GM18499 (cell line): ENCODE data around the gene GASK1A.

Experiments used
- ATAC-seq: cut with Tn5 transposase; IDR thresholded peaks from one replicate; pipeline ENCODE4 v1.9.1; 2021; ENCODE audit warnings: moderate number of reproducible peaks; ENCODE audit not compliant: insufficient read depth, unreplicated experiment

Gene GASK1A

GRCh38 chr3:43011638-43012037 is 32.5 kb downstream of the GASK1A start:
- no peak for ATAC-seq

DNA sequence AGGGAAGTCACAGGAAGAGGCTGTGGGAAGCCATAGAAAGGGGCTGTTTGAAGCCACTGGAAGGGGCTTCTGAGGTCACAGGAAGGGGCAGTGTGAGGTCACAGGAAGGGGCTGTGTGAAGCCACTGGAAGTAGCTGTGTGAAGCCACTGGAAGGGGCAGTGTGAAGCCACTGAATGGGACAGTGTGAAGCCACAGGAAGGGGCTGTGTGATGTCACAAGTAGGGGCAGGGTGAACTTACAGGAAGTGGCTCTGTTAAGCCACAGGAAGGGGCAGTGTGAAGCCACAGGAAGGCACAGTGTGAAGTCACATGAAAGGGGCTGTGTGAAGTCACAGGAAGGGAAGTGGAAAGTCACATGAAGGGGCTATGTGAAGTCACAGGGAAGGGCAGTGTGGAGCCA is 33.1 kb downstream of the GASK1A start:
- no peak for ATAC-seq

- ATAC-seq = no peak
These were observed 34.1 kb downstream of the GASK1A start for GRCh38 chr3:43013256-43013655.

- ATAC-seq = no peak
These were observed 34.6 kb downstream of the GASK1A start for GRCh38 chr3:43013743-43014155.

GRCh38 chr3:43014241-43014640 is 35.1 kb downstream of the GASK1A start:
- ATAC-seq = no peak

DNA sequence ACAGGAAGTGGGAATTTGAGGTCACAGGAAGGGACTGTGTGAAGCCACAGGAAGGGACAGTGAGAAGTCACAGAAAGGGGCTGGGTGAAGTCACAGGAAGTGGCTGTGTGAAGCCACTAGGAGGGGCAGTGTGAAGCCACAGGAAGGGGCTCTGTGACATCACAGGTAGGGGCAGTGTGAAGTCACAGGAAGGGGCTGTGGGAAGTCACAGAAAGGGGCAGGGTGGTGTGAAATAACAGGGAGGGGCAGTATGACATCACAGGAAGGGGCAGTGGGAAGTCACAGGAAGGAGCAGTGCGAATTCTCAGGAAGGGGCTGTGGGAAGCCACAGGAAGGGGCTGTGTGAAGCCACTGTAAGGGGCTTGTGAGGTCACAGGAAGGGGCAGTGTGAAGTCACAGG is 35.8 kb downstream of the GASK1A start:
- ATAC-seq = no peak

- no peak for ATAC-seq
These were observed 36.5 kb downstream of the GASK1A start for GRCh38 chr3:43015572-43015971.

DNA sequence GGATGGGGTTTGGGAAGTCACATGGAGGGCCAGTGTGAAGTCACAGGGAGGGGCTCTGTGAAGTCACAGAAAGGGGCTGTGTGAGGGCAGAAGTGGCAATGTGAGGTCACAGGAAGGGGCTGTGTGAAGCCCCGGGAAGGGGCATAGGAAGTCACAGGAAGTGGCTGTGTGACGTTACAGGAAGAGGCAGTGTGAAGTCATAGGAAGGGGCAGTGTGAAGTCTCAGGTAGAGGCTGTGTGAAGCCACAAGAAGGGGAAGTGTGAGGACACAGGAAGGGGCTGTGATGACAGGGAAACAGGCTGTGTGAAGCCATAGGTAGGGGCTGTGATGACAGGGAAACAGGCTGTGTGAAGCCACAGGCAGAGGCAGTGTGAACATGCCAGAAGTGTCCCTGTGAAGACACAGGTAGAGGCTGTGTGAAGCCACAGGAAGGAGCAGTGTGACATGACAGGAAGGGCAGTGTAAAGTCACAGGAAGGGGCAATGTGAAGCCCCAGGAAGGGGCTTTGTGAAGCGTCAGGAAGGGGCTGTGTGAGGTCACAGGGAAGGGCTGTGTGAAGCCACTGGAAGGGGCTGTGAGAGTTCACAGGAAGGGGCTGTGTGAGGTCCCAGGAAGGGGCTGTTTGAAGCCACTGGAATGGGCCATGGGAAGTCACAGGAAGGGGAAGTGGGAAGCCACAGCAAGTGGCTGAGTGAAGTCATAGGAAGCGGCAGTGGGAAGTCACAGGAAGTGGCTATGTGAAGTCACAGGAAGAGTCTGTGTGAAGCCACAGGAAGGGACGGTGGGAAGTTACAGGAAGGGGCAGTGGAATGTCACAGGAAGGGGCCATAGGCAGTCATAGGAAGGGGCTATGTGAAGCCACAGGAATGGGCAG is 37.1 kb downstream of the GASK1A start:
- ATAC-seq = no peak

- ATAC-seq = no peak
These were observed 37.9 kb downstream of the GASK1A start for GRCh38 chr3:43017004-43017403.

- ATAC-seq = no peak
These were observed 38.6 kb downstream of the GASK1A start for GRCh38 chr3:43017593-43018195.

DNA sequence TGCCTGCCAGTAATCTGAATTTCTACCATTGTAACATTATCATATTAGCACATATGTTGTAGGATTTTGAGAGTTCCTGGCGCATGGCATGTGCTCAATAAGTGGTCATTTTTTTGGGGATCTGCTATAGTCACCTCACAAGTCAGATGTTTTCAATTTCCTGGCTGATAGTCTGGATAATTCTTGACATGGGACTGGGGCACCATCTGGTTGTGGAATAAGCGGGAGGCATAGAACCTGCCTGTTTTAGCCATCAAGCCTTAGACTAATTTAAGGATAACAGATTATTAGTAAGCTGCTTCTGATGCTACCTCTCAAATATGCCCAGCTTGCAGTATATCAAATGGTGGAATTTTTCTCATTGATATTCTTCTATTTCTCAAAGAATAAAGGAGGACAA is 39.1 kb downstream of the GASK1A start:
- ATAC-seq = no peak

GRCh38 chr3:43019006-43019809 is 40.1 kb downstream of the GASK1A start:
- no peak for ATAC-seq

- no peak for ATAC-seq
These were observed 40.7 kb downstream of the GASK1A start for GRCh38 chr3:43019826-43020225.

- no peak for ATAC-seq
These were observed 42.1 kb downstream of the GASK1A start for GRCh38 chr3:43021186-43021585.

DNA sequence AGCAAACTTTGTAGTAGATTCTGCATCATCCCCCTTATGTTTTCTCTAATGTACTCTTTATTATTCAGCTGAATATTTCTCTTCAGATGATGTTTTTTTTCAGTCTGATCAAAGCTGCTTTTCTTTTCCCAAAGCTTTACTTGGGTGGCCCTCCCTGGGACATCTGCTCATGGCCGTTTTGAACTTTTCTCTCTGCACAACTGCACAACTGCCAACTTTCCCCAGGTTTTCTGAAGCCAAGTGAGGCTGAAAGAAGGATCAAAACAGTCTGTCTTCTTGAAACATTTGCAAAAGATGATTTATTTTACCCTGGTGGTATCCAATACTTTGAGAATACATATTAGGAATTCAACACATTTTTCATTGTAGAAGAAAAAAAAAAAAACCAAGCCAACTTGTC is 43.0 kb downstream of the GASK1A start:
- no peak for ATAC-seq

GRCh38 chr3:43023066-43023465 is 44.0 kb downstream of the GASK1A start:
- ATAC-seq = no peak

GRCh38 chr3:43023746-43024145 is 44.6 kb downstream of the GASK1A start:
- ATAC-seq = no peak

GRCh38 chr3:43024181-43024885 is 45.2 kb downstream of the GASK1A start:
- no peak for ATAC-seq

DNA sequence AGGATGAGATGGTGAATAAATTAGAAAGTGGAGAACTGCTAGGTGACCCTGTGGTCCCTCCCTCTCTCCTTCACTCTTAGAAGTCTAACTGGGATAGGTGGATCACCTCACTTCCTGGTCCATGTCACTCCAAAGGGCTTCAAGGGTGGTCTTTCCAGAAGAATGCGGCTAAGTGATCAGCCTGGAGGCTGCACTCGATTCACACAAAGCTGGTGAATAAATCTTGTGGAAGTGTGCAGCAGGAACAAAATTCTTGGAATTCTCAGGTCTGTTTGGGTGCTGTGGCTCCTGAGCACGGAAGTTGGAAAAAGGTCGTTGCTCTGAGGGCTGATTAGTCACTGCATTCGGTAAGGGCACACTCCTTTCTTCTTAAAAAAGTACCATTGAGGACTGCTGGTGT is 46.3 kb downstream of the GASK1A start:
- ATAC-seq = no peak

GRCh38 chr3:43028001-43028400 is 48.9 kb downstream of the GASK1A start:
- ATAC-seq = no peak
